SIG-M5 treated with dmso at 0.1 percent for 504 hours (cell line): ENCODE measurements around the gene ACOXL.

ENCODE experiments used
- DNase-seq: peaks from one replicate; lab custom pipeline; 2025; ENCODE audit not compliant: unreplicated experiment; lab: John Stamatoyannopoulos, UW

Gene ACOXL

DNA sequence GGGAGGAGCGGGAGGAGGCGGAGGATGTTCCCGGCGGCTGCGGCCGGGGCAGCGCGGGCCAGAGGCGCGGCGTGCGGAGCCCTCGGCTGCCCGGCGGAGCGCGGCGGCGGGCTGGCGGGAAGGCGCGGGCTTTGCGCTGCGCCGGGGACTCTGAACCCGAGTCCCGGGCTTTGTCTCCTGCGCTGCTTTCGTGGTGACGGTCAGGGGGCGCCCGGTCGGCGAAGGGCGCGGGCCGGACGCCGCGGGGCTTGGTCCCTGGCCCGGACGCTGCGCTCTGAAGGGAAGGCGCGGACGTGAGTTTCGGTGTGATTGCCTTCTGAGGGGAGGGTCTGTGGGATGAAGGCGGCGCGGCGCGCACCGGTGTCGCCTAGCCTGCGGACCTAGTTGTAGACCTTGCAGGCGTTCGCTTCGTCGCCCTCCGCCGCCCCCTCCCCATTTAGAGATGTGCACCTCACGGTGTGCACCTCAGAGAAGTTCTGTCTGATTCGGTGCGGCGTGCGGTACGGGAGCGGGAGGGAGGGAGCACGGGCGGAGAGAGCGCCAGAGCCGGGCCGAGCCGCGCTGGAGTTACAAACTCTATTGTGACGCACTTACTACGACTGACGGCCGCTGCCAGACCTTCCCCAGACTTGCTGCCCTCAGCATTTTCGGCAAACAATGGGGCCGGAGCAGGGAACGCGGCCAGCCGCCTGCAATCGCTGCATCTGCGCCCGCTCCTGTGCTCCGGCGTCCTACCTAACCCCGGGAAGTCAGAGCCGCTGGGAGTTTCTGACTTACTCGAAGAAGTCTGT, 390.5 kb downstream of the ACOXL start:
- peak; percentile 76 for DNase-seq

DNA sequence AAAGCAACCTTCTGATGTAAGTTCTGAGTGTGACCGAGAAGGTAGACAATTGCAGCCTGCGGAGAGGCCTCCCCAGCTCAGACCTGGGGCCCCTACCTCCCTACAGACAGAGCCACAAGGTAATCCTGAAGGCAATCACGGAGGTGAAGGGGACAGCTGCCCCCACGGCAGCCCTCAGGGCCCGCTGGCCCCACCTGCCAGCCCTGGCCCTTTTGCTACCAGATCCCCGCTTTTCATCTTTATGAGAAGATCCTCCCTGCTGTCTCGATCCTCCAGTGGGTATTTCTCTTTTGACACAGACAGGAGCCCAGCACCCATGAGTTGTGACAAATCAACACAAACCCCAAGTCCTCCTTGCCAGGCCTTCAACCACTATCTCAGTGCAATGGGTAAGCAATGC, 391.4 kb downstream of the ACOXL start:
- DNase-seq: no peak

DNA sequence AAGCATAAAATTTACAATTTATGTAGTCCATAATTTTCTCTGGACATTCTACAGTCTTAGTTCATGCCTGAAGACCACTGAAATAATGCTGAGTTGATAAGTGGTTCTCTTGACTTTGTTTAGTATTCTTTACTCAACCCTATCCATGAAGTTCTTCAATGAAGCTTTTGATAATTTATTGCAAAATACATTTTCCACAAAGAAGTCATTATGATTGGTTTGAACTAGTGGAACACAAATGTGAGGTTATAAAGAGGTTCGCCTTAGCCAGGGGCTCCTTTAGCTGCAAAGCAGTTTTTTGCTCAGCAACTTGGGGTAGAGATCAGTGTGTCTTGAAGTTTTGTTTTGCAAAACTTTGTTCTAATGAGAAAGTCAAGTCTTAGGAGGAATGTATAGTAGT, 394.2 kb downstream of the ACOXL start:
- DNase-seq: no peak

DNA sequence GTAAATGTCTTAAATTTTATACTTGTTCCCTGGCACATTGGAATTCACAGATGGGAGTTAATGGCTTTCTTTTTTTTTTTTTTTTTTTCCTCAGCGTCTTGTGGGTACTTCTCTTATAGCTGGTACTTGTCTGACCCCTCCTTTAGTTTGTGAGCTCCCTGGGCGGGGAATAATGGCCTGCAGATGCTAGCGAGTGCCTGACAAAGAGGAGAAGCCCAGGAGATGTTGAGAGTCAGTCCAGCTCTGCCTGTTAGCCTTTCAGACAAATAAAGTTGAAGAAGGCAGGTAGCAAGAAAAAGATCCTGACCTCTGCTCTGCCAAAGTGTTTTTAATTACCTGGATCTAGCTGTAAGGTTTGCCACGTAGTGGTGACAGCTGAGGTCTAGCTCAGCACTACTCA, 395.0 kb downstream of the ACOXL start:
- no peak for DNase-seq

- DNase-seq: no peak
Measured at GRCh38 chr2:111128096-111128495, 395.7 kb downstream of the ACOXL start.

- DNase-seq: no peak
Measured at GRCh38 chr2:111133603-111134002, 401.2 kb downstream of the ACOXL start.

DNA sequence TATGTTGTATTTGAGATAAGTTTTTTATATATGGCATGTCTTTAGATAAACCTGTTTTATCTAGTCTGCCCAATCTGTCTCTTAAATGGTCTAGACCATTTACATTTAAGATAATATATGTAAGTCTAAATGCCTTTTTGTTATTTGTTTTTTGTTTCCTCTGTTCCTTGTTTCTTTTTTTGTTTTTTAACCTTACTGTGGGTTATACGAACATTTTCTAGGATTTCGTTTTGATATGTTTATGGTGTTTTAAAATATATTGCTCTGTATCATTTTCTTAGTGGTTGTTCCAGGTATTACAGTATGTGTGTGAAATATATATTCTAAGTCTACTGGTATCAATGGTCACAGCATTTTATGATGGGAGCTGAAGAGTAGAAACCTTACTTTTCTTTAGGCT, 401.7 kb downstream of the ACOXL start:
- no peak for DNase-seq

- no peak for DNase-seq
Measured at GRCh38 chr2:111135237-111135909, 403.0 kb downstream of the ACOXL start.

DNA sequence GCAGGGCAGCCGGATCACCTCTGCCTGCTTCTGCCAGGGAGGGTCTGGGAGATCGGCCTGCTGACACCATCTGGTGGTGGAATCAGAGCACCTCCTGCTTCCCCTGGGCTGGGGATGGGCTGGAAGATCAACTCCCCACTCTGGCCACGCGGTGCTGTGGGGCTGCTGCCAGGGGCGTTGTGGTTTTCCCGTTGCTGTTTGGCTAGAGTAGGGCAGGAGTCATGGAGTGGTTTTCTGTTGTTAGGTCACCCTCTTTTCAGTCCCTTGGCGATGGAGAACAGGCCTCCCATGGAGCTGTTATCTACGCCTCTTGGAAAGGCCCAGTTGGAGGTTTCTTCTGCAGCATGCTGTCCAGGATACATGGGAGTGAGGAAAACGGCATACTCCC, 403.5 kb downstream of the ACOXL start:
- no peak for DNase-seq

GRCh38 chr2:111138839-111139238, 406.5 kb downstream of the ACOXL start:
- no peak for DNase-seq

DNA sequence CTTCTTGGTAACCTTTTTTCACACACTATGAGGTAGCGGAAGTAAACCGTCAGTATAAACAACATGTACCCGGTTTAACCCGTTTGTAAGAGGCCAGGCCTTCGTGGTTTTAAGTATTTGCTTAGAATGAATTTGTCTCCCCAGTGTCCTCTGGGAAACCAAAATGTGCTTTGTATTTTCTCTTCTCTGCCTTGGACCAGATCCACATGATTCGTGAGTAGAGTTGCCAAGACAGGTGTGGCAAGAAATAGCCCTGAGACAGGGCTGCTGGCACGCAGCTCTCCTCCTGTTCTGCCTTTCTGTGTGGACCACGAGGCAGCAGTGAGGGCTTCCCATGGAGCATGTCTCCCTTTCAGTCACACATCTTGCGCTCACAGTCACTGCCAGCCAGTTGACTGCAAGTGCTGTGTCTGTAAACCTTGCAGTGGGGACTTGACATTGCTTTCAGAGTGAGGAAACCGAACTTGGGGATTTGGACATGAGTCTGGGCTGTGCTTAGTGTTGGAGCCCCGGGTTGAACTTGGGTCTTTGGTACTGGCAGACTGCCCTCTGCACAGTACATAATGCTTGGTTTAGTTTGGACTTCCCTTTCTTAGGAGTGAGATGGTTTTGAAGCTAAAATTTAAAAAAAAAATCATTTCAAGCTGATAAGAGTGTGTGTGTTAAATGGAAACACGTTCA, 407.4 kb downstream of the ACOXL start:
- no peak for DNase-seq

DNA sequence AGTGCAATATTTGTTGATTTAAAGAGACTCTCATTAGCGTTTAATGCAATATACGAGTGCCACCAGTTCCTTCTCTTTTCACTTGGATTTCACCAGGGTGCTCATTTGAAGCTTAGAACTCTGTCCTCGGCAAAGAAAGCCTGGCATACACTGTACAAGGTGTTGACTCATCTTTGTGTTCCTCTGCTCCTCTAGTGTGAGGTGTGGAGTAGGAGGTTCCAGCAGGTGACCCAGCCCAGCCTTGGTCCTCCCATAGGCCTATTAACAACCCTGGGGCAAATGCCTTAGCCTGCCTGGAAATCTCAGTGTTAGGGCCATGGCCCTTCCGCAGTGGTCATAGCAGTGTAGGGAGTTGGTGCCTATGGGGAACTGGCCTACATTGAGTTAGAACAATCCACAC, 408.4 kb downstream of the ACOXL start:
- DNase-seq: no peak

GRCh38 chr2:111142101-111142500, 409.7 kb downstream of the ACOXL start:
- no peak for DNase-seq

- no peak for DNase-seq
Measured at GRCh38 chr2:111143107-111143842, 410.9 kb downstream of the ACOXL start.

- DNase-seq: no peak
Measured at GRCh38 chr2:111143843-111144198, 411.4 kb downstream of the ACOXL start.

DNA sequence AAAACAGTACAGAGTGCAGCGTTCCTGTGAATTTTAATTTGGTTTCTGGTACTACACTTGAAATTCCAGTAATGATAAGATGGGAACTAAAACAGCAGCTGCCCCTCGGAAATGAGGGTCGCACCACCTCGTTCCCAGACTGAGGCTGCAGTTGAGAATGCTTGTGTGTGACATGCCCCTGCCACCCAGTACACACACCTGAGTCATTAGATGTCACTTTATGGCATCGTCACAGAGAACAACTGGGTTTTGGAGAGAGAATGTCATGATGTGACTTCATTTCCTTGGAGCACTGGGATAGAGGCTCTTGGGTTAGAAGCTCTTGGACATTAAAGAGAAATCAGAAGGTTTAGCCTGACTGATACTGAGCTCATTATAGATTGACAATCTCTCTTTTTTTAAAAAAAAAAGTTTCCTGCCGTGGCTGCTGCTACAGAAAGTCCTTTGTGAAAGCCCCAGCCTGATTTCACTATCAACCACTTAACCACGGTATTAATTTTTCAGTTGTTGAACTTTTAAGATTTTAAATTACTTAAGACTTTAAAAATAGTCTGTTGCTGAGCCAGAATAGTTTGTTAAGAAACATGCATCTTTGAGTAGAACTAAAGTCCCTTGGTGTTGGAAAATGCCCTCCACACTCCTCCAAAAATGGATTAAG, 412.9 kb downstream of the ACOXL start:
- DNase-seq: no peak

- DNase-seq: no peak
Measured at GRCh38 chr2:111145951-111146350, 413.6 kb downstream of the ACOXL start.

DNA sequence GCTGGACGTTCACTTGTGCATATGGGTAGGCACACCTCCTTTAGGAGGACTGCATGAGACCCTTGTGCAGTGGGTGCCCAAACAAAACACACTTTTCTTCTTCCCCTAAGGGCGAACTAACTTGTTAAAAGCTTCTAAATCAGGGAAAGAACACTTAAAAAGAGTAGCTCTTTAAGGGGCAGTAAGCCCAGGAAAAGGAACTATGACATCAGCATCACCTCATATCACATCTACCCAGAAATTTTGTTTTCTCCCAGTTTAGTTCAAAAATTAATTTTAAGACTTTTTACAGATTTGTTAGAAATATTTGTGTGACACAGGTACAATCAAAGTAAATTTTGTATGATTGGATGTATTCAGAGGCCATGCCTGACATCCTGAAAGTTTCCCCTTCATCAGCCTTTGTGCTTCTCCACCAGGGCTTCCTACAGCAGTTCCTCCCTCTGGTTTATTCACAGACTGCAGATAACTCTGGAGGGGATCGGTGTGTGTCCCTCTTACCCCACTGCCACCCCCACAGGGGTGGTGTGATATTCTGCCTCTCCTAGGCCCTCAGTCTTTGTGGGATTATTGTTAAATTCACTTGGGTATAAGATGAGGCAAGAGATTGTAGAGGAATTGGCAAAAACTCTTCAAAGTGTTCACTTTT, 416.0 kb downstream of the ACOXL start:
- DNase-seq: no peak

DNA sequence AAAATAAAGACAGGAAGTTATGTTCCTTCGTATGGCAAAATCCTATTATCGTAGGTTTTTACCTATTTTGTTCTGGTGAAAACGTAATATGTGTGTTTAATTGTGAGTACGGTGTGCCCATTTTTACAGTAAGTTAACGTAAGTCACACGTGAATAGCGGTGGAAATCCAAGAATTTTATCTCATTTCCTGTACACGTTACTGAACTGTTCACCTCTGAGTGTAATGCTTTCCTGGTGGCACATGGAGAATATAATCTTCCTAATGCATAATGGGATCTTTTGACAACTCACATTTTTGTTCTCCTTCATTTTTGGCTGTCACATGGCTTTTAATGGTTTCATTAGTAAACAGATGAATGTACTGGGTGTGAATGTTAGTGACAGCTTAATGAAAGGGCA, 416.6 kb downstream of the ACOXL start:
- no peak for DNase-seq

DNA sequence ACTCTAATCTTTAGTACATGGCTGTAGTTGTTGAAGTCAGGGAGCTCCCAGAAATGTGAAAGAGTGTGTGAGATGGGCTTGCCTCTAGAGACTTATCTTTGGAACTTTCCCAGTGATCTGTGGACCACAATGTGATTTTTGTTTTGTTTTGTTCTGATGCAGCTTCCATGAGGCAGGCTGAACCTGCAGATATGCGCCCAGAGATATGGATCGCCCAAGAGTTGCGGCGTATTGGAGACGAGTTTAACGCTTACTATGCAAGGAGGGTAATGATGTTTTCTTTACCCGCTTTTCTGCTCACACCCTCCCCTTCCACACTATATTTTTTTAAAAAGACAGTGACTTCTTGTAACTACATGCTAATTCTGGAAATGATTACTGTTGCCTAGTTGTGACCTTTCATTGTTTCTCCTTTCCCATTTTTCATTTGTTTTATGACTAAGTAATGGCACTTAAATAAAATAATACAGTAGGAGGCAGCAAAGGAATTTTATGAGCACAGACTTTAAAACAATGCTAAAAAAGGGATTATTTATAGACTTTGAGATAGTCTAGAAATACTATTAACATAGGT, 417.6 kb downstream of the ACOXL start:
- DNase-seq: no peak
